AG04450 (cell line): ENCODE measurements around the gene PLAAT2. TPM values are rescaled to one million over a fixed set of nuclear protein-coding genes. Genes with fewer than 3 reads are reported as not detected.
"Not testable (repeated sequence)": the region's sequence is repeated elsewhere in the genome, so short reads cannot be mapped to it uniquely, and the experiment has no call there.

ENCODE experiments used
- CTCF ChIA-PET: fragments of 300-600, 350-600 bp; formaldehyde crosslinking; extraction: SDS; loops from one replicate; lab custom pipeline; 2022; ENCODE audit warnings: antibody characterized with exemption, inconsistent platforms; lab: Charles Lee
- POLR2A ChIA-PET: fragments of 350-600 bp; formaldehyde crosslinking; extraction: SDS; loops from one replicate; lab custom pipeline; 2021; ENCODE audit warnings: antibody characterized with exemption, inconsistent platforms; lab: Yijun Ruan, JAX
- DNase-seq: peaks from one replicate; pipeline ENCODE4 v3.0.0-alpha.2; 2011; ENCODE audit warnings: low read depth, low spot score
- H3K27ac ChIP-seq: one replicate; pipeline ENCODE4 v1.5.1; 2012; ENCODE audit warnings: low read depth, low read length, control low read depth
- H3K27me3 ChIP-seq: one replicate; pipeline ENCODE4 v1.6.0; 2012; ENCODE audit warnings: low read length; ENCODE audit not compliant: control insufficient read depth, insufficient read depth
- H3K4me3 ChIP-seq: 2 replicates; pipeline ENCODE4 v1.5.1; 2011; ENCODE audit warnings: mild to moderate bottlenecking, low read depth, low read length, control low read depth
- H3K9me3 ChIP-seq: 2 replicates; pipeline ENCODE4 v1.5.1; 2012; ENCODE audit warnings: low read length; ENCODE audit not compliant: control insufficient read depth, insufficient read depth
- polyA plus RNA-seq: library from polyadenylated mRNA; depleted of rRNA; stranded (reverse); fragments of >200 nt; gene quantifications from 2 replicates; pipeline ENCODE4 v1.2.3, GENCODE V29; 2011
- TF ChIP-seq, protein P1 (sequence below): IDR thresholded peaks from 2 replicates; pipeline ENCODE4 v1.5.1; 2011; ENCODE audit warnings: low read depth, low read length, control low read depth, inconsistent platforms

The PLAAT2 gene
- polyA plus RNA-seq, 1 experiment = not detected

DNA sequence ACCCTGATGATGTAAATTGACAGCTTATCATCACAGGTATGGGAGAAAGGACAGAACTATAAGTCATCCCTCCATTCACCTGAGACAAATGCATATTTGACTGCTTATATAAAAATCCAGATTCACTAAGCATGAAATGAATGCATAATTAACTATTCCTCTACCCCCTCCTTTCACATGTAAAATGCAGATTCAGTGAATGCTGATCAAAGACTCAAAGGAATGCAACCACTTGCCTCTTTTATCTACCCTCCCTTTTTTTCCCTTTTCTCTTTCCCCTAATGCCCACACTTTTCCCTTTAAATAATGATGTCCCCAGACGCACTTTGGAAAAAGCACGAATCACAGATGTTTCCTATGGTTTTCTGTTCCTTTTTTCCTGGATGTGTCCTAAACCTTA is 31.1 kb downstream of the PLAAT2 start:
- peaks cover 8% of the 10 kb centered on the region for H3K27me3 ChIP-seq
- CTCF ChIA-PET = no interaction called here
- H3K9me3 ChIP-seq = no peaks in the 10 kb centered on the region
- H3K27ac ChIP-seq = no peak overlapping the region
- TF ChIP-seq, protein P1, sequence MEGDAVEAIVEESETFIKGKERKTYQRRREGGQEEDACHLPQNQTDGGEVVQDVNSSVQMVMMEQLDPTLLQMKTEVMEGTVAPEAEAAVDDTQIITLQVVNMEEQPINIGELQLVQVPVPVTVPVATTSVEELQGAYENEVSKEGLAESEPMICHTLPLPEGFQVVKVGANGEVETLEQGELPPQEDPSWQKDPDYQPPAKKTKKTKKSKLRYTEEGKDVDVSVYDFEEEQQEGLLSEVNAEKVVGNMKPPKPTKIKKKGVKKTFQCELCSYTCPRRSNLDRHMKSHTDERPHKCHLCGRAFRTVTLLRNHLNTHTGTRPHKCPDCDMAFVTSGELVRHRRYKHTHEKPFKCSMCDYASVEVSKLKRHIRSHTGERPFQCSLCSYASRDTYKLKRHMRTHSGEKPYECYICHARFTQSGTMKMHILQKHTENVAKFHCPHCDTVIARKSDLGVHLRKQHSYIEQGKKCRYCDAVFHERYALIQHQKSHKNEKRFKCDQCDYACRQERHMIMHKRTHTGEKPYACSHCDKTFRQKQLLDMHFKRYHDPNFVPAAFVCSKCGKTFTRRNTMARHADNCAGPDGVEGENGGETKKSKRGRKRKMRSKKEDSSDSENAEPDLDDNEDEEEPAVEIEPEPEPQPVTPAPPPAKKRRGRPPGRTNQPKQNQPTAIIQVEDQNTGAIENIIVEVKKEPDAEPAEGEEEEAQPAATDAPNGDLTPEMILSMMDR = no peak
- POLR2A ChIA-PET = no interaction called here
- no peak for DNase-seq
- H3K4me3 ChIP-seq = no peak overlapping the region

DNA sequence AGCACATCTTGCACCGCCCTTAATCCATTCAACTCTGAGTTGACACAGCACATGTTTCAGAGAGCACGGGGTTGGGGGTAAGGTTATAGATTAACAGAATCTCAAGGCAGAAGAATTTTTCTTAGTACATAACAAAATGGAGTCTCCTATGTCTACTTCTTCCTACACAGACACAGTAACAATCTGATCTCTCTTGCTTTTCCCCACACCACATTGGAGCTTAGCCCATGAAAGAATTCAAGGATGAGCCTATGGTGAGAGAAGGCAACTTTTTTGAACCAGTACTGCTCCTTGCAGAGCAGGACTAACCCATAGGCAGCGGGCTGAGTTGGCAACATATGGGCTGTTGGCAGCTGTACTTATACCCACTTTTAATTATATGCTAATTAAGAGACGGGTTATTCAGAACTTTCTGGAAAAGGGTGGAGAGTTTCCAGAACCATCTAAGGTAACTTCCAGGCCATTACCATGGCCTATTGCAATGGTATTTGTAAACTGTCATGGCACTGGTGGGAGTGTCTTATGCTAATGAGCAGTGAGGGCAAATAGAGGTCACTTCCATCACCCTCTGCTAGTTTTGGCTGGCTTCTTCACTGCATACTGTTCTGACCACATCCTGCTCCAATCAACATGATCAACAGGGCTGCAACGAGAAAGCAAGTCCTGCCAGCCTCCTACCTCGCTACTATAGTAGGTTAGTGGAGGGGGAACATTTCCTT is 31.9 kb downstream of the PLAAT2 start:
- H3K27me3 ChIP-seq, H3K27ac ChIP-seq, DNase-seq, H3K4me3 ChIP-seq, H3K9me3 ChIP-seq, POLR2A ChIA-PET, CTCF ChIA-PET: not testable (repeated sequence)

DNA sequence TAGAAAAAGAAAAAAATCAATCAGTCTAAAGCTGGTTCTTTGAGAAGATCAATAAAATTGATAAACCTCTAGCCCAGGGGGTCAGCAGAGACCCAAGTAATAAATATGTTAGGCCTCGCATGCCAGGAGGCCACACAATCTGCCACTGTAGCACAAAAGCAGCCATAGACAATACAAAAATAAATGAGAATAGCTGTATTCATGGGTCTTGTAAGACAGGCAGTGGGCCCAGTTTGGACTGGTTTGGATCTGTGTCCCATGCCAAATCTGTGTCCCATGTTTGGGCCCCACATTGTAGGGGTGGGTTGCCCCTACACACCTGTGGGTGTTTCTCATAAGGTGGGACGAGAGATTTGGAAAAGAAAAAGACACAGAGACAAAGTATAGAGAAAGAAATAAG is 33.2 kb downstream of the PLAAT2 start:
- Histone ChIP-seq H3K9me3 (no peaks in the 10 kb centered on the region), H3K27me3 (peaks cover 8% of the 10 kb centered on the region), H3K27ac (no peak overlapping the region), H3K4me3 (no peak overlapping the region)
- TF ChIP-seq, protein P1 = no peak
- CTCF ChIA-PET = interaction anchor here (0.6 kb wide), 2 partner anchors 92 to 545 kb away, joined by 3 read pairs; no protein-coding TSS in a partner anchor
- POLR2A ChIA-PET = no interaction called here
- DNase-seq = no peak

DNA sequence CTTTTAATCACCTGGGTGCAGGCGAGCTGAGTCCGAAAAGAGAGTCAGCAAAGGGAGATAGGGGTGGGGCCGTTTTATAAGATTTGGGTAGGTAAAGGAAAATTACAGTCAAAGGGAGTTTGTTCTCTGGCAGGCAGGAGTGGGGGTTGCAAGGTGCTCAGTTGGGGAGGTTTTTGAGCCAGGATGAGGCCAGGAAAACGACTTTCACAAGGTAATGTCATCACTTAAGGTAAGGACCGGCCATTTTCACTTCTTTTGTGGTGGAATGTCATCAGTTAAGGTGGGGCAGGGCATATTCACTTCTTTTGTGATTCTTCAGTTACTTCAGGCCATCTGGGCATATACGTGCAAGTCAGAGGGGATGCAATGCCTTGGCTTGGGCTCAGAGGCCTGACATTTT is 33.8 kb downstream of the PLAAT2 start:
- POLR2A ChIA-PET, H3K4me3 ChIP-seq, H3K27me3 ChIP-seq, H3K9me3 ChIP-seq, DNase-seq, H3K27ac ChIP-seq: not testable (repeated sequence)
- CTCF ChIA-PET = interaction anchor here (0.6 kb wide), 1 partner anchor 93 kb away, joined by 3 read pairs; no protein-coding TSS in a partner anchor

DNA sequence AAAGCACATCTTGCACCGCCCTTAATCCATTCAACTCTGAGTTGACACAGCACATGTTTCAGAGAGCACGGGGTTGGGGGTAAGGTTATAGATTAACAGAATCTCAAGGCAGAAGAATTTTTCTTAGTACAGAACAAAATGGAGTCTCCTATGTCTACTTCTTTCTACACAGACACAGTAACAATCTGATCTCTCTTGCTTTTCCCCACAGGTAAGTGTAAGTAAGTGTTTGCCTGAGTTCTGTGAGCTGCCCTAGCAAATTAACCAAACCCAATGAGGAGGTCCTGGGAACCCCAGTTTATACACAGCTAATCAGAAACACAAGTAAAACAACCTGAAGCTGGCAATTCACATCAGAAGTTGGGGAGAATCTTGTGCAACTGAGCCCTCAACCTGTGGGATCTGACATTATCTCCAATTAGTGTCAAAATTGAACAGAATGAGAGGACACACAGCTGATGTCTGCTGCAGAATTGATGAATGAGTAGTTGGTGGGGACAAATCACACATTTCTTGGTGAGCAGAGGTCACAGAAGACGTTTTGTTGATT is 34.4 kb downstream of the PLAAT2 start:
- H3K27ac ChIP-seq, H3K27me3 ChIP-seq, CTCF ChIA-PET, POLR2A ChIA-PET, H3K9me3 ChIP-seq, H3K4me3 ChIP-seq, DNase-seq: not testable (repeated sequence)

DNA sequence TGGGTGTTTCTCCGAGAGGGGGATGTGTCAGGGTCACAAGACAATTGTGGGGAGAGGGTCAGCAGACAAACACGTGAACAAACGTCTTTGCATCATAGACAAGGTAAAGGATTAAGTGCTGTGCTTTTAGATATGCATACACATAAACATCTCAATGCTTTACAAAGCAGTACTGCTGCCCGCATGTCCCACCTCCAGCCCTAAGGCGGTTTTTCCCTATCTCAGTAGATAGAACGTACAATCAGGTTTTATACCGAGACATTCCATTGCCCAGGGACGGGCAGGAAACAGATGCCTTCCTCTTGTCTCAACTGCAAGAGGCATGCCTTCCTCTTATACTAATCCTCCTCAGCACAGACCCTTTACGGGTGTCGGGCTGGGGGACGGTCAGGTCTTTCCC is 35.0 kb downstream of the PLAAT2 start:
- DNase-seq, H3K27me3 ChIP-seq, H3K27ac ChIP-seq, CTCF ChIA-PET, H3K4me3 ChIP-seq, H3K9me3 ChIP-seq, POLR2A ChIA-PET: not testable (repeated sequence)

DNA sequence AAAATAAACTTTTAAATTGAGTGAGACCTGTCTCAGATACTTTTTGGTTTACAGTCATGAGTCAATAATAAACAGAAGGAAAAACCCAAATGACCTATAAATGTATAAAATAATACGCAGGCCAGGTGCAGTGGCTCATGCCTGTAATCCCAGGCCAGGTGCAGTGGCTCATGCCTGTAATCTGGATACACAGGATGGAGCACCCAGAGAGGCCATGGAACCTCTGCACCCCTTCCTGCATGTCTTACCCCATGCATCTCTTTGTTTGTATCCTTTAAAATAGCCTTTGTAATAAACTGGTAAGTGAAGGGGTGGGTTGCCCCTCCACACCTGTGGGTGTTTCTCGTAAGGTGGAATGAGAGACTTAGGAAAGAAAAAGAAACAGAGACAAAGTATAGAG is 35.5 kb downstream of the PLAAT2 start:
- no peak for DNase-seq
- TF ChIP-seq, protein P1 = no peak
- peaks cover under 1% of the 10 kb centered on the region for H3K27me3 ChIP-seq
- ChIA-PET CTCF (no interaction called here), POLR2A (no interaction called here)
- H3K9me3 ChIP-seq = no peaks in the 10 kb centered on the region
- no peak overlapping the region for H3K4me3 ChIP-seq
- H3K27ac ChIP-seq = no peak overlapping the region
